ENCODE data around the gene SYT9.
"Not testable (repeated sequence)": the region's sequence is repeated elsewhere in the genome, so short reads cannot be mapped to it uniquely, and the experiment has no call there.

SYT9 gene

DNA sequence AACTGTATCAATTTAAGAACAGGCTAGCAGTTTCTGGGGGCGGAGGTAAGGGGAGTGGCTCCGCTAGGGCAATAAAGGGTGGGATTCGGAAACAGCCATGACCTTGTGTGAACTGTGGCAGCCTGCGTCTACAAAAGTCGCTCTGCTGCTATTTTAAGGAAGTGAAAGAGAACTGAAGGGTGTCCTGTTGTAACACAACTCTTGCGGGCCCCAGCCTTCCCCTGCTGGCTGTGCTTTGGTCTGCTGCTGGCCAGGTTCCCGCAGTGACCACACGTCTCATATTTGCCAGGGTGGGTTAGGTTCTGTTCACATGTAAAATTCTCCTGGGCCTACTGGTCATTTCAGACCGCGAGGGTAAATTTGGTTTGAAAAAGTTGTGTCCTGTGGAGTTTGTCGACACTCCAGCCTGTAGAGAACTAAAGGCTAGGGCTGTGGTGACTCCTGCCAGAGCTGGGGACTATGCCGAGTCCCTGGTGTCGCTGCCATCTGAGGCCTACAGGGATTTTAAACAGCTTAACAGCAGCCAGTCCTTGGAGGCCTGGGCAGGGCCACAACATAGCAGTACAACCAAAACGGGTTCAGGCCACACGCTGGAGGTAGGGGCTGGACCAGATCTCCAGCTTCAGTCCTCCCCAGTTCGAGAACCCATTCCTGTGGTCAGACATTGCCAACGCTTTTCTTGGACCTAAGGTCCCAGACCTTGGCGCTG is 261.0 kb downstream of the SYT9 start:
- DNase-seq, result no peak

GRCh38 chr11:7513234-7514098 is 261.8 kb downstream of the SYT9 start, which contains the start of gene PPFIBP2:
TSS of gene PPFIBP2 (plus strand) at chr11:7513999. CDS start at chr11:7549476, 35,477 bp downstream.
- DNase-seq, result peak; percentile 92

GRCh38 chr11:7514099-7514591 is 262.4 kb downstream of the SYT9 start:
- no peak for DNase-seq

DNA sequence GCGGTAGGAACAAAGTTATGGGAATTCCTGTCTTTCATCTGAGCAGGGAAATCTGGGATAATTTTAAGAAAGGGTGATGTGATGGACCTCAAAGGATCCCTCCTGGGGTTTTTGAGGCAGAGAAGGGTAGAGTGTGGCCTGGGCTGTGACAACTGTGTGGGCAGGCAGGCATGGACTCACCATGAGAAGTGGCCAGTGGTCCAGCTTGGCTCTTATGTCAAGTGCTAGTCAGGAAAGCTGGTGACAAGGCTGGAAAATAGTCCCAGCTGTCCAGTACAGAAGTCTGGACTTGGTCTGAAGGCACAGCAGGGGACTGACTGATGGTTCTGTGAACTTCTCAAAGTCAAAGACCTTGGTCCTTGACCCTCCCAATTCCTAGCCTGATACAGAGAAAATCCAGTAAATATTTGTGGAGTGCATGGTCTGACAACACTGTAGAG is 263.8 kb downstream of the SYT9 start:
- no peak for DNase-seq

DNA sequence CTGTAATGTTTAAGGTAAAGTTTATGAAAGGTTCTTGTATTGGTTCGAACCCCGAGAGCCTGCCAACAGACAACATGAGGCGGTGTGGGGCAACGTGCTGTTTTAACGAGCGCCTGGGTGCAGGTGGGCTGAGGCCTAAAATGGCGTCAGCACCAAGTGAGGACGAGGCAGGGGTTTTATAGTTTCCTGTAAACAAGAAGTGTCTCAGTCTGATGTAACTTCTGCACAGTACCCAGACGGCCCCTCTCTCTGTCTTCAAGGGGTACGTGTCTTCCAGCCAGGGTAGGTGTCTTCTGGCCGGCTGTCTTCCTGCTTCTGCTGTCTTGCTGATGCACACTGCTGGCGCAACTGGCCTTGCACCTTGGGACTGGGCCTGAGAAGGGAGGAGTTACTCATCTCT is 264.8 kb downstream of the SYT9 start:
- no peak for DNase-seq

DNA sequence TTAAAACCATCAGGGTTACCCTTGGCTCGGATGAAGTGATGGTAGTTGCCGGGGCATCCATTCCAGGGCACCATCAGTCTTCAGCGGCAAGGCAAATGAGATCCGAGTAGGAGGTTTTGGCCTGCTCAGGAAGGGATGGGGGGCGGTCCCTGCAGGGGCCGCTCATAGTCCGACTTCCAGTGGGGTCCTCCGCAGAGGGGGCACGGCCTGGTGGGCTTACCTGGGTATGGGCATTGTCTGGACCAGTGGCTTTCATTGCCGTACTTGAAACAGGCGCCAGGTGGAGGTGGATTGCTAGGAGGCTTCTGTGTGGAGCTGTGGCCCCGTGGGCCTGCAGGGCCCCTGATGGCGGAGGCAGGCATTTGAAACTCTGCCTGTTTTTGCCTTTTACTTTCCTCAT is 266.0 kb downstream of the SYT9 start:
- not testable (repeated sequence) for DNase-seq

Measured in activated CD4-positive, CD25-positive, alpha-beta regulatory T cell treated with anti-CD3 and anti-CD28 coated beads, Interleukin-2, amount 50 U/mL, for 72 hours (primary cell).